Brain microvascular endothelial cell (primary cell): ENCODE data around the gene CPN2.

Experiments used
- DNase-seq: peaks from one replicate; pipeline ENCODE4 v3.0.0-alpha.2; 2020
- H3K27ac ChIP-seq: fragments of 250-450 bp; sonication (Bioruptor Pico); 2 replicates; pipeline ENCODE4 v1.5.1; 2020; ENCODE audit warnings: mild to moderate bottlenecking, moderate library complexity
- H3K27me3 ChIP-seq: fragments of 250-450 bp; sonication (Bioruptor Pico); replicated peaks from 2 replicates; pipeline ENCODE4 v1.5.1; 2020; ENCODE audit warnings: mild to moderate bottlenecking
- H3K36me3 ChIP-seq: fragments of 250-450 bp; sonication (Bioruptor Pico); replicated peaks from 2 replicates; pipeline ENCODE4 v1.5.1; 2020; ENCODE audit warnings: mild to moderate bottlenecking
- H3K4me3 ChIP-seq: 2 replicates; pipeline ENCODE4 v1.5.1; 2011; ENCODE audit warnings: low read depth, mild to moderate bottlenecking, control low read depth, low read length, moderate library complexity
- CTCF ChIP-seq: IDR thresholded peaks from 2 replicates; pipeline ENCODE4 v1.5.1; 2011; ENCODE audit warnings: low read depth, mild to moderate bottlenecking, moderate library complexity, low read length, control low read depth, inconsistent platforms; ENCODE audit errors: missing control alignments
- in situ Hi-C: cut with HindIII; loops from 2 replicates; pipeline ENCODE4 v1.10.0; 2017; ENCODE audit warnings: low sequenced_read_pairs, low pct_ligation_motif_present

Gene CPN2

GRCh38 chr3:194294199-194294894, 56.8 kb downstream of the CPN2 start:
- no peak overlapping the region for H3K4me3 ChIP-seq
- no peaks in the 10 kb centered on the region for H3K36me3 ChIP-seq
- TF ChIP-seq CTCF, result no peak
- no peak overlapping the region for H3K27ac ChIP-seq
- peaks cover 11% of the 10 kb centered on the region for H3K27me3 ChIP-seq
- in situ Hi-C loops, result no loop called here
- DNase-seq, result no peak

- in situ Hi-C loops, result no loop called here
- H3K27ac ChIP-seq, result no peak overlapping the region
- DNase-seq, result no peak
- TF ChIP-seq CTCF, result no peak
- H3K36me3 ChIP-seq, result no peaks in the 10 kb centered on the region
- peaks cover 15% of the 10 kb centered on the region for H3K27me3 ChIP-seq
- no peak overlapping the region for H3K4me3 ChIP-seq
Measured at GRCh38 chr3:194293546-194294198, 57.5 kb downstream of the CPN2 start.

GRCh38 chr3:194292331-194292730, 58.8 kb downstream of the CPN2 start:
- TF ChIP-seq CTCF, result no peak
- Histone ChIP-seq H3K36me3 (no peaks in the 10 kb centered on the region), H3K4me3 (no peak overlapping the region), H3K27me3 (peaks cover 19% of the 10 kb centered on the region), H3K27ac (no peak overlapping the region)
- in situ Hi-C loops, result no loop called here
- no peak for DNase-seq
